Neural cell (in vitro differentiated cells): ENCODE measurements around the gene DCAF11. TPM values are rescaled to one million over a fixed set of nuclear protein-coding genes. Genes with fewer than 3 reads are reported as not detected.
"Not testable (repeated sequence)": the region's sequence is repeated elsewhere in the genome, so short reads cannot be mapped to it uniquely, and the experiment has no call there.

Experiments
- H2AFZ ChIP-seq: fragments of 200-600, 300-800 bp; sonication (generic), shearing (Covaris generic); 2 replicates; pipeline ENCODE4 v1.6.0; 2014; ENCODE audit warnings: low read depth, mild to moderate bottlenecking, antibody characterized with exemption, low read length, moderate library complexity
- H3F3A ChIP-seq: fragments of 200-600 bp; shearing (Covaris generic); 2 replicates; pipeline ENCODE4 v1.6.1; 2016; ENCODE audit warnings: mild to moderate bottlenecking, moderate library complexity, mixed read lengths, antibody characterized with exemption, low read length; ENCODE audit not compliant: insufficient read depth, poor library complexity, severe bottlenecking
- H3K27ac ChIP-seq: fragments of 200-600, 300-800 bp; sonication (generic), shearing (Covaris generic); 2 replicates; pipeline ENCODE4 v1.5.1; 2014; ENCODE audit warnings: mild to moderate bottlenecking, low read length, moderate library complexity
- H3K27me3 ChIP-seq: fragments of 300-800, 200-600 bp; sonication (generic), shearing (Covaris generic); 2 replicates; pipeline ENCODE4 v1.6.0; 2014; ENCODE audit warnings: mild to moderate bottlenecking, low read depth, low read length, moderate library complexity; ENCODE audit not compliant: insufficient read depth
- H3K36me3 ChIP-seq: fragments of 300-800, 200-600 bp; sonication (generic), shearing (Covaris generic); 2 replicates; pipeline ENCODE4 v1.5.1; 2014; ENCODE audit warnings: mild to moderate bottlenecking, antibody characterized with exemption, low read length, moderate library complexity; ENCODE audit not compliant: insufficient read depth
- H3K4me2 ChIP-seq: fragments of 300-800, 200-600 bp; sonication (generic), shearing (Covaris generic); 2 replicates; pipeline ENCODE4 v1.6.0; 2014; ENCODE audit warnings: mild to moderate bottlenecking, low read length
- H3K4me3 ChIP-seq: fragments of 300-800, 200-600 bp; sonication (generic), shearing (Covaris generic); 2 replicates; pipeline ENCODE4 v1.5.1; 2014; ENCODE audit warnings: mild to moderate bottlenecking, low read length, moderate library complexity
- H3K79me2 ChIP-seq: fragments of 200-600 bp; shearing (Covaris generic); replicated peaks from 2 replicates; pipeline ENCODE4 v1.6.0; 2014; ENCODE audit warnings: mild to moderate bottlenecking, low read length, moderate library complexity; ENCODE audit not compliant: insufficient read depth
- H3K9ac ChIP-seq: fragments of 300-800, 200-600 bp; sonication (generic), shearing (Covaris generic); 2 replicates; pipeline ENCODE4 v1.6.1; 2016; ENCODE audit warnings: mild to moderate bottlenecking, low read length, mixed read lengths
- H3K9me2 ChIP-seq: fragments of 200-600 bp; shearing (Covaris generic); 2 replicates; pipeline ENCODE4 v1.6.1; 2016; ENCODE audit warnings: mild to moderate bottlenecking, low read length, mixed read lengths; ENCODE audit not compliant: insufficient read depth
- H3K9me3 ChIP-seq: fragments of 200-600, 300-800 bp; sonication (generic), shearing (Covaris generic); 2 replicates; pipeline ENCODE4 v1.6.1; 2016; ENCODE audit warnings: mild to moderate bottlenecking, mixed run types, low read length, moderate library complexity, mixed read lengths
- H4K20me1 ChIP-seq: fragments of 200-600 bp; shearing (Covaris generic); 2 replicates; pipeline ENCODE4 v1.6.1; 2016; ENCODE audit warnings: mild to moderate bottlenecking, mixed run types; ENCODE audit not compliant: insufficient read depth
- EP300 ChIP-seq: fragments of 450-650 bp; conservative IDR thresholded peaks from 2 replicates; pipeline ENCODE4 v1.6.1; 2014; ENCODE audit warnings: antibody characterized with exemption, mild to moderate bottlenecking, moderate library complexity; ENCODE audit not compliant: poor library complexity, severe bottlenecking
- EZH2 ChIP-seq: fragments of 200-600, 300-800 bp; shearing (Covaris generic), sonication (generic); IDR thresholded peaks from 2 replicates; pipeline ENCODE4 v1.6.1; 2014; ENCODE audit warnings: antibody characterized with exemption, low read length, borderline replicate concordance, mild to moderate bottlenecking; ENCODE audit not compliant: insufficient read depth, poor library complexity, severe bottlenecking
- MXI1 ChIP-seq: fragments of 450-650 bp; conservative IDR thresholded peaks from 2 replicates; pipeline ENCODE4 v1.6.1; 2014; ENCODE audit warnings: antibody characterized with exemption, mild to moderate bottlenecking; ENCODE audit not compliant: poor library complexity, severe bottlenecking
- POLR2AphosphoS5 ChIP-seq: IDR thresholded peaks from 2 replicates; pipeline ENCODE4 v1.6.1; 2012
- RAD21 ChIP-seq: fragments of 450-650 bp; conservative IDR thresholded peaks from 2 replicates; pipeline ENCODE4 v1.6.1; 2014; ENCODE audit warnings: antibody characterized with exemption, mild to moderate bottlenecking, moderate library complexity
- SMC3 ChIP-seq: fragments of 450-650 bp; conservative IDR thresholded peaks from 2 replicates; pipeline ENCODE4 v1.6.1; 2014; ENCODE audit warnings: antibody characterized with exemption, mild to moderate bottlenecking, moderate library complexity; ENCODE audit not compliant: poor library complexity
- TAF1 ChIP-seq: IDR thresholded peaks from 2 replicates; pipeline ENCODE4 v1.6.1; 2012; ENCODE audit warnings: low read depth
- polyA plus RNA-seq: library from polyadenylated mRNA; depleted of rRNA; stranded (reverse); fragments of >200 nt; gene quantifications from 2 replicates; pipeline ENCODE4 v1.2.3, GENCODE V29; 2014
- TF ChIP-seq, protein P1 (sequence below): fragments of 450-650 bp; IDR thresholded peaks from 2 replicates; pipeline ENCODE4 v1.5.1; 2014; ENCODE audit warnings: antibody characterized with exemption, mild to moderate bottlenecking, moderate library complexity; ENCODE audit not compliant: poor library complexity, severe bottlenecking
- TF ChIP-seq, protein P2 (sequence below): IDR thresholded peaks from 2 replicates; pipeline ENCODE4 v1.6.1; 2012; ENCODE audit warnings: borderline replicate concordance

Gene DCAF11
- polyA plus RNA-seq, 1 donor from 2014 or later = 74.5 TPM

DNA sequence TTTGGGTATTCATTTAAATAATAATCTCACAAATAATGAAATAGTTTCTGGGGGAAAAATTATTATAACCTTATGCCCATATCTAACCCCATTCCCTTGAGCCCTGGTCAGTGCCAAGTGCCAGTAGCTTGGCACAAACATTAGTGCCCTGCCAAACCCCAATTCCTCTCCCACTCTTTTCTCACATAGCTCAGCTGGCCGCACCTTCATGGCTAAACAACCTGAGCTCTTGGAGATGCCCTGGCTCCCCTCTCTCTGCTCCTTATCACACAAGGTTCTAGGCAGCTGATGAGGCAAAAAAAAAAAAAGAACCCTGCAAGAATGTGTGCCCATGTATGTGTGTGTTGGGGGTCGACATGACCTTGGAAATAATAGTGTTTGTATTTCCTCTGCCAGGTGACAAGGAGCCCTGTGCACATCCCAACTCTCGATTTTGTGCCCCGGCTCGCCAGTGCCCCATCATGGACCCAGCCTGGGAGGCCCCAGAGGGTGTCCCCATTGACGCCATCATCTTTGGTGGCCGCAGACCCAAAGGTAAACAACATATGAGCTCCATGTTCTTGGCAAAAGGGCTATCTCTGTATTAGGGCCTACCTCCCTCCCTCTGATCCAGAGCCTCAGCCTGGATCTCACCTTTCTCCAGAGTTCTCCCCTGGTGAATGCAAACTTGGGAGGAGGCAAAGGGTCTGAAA lies 12.1 kb upstream of the DCAF11 start:
- Histone ChIP-seq H3K4me2 (no peak overlapping the region), H3K36me3 (no peaks in the 10 kb centered on the region)

DNA sequence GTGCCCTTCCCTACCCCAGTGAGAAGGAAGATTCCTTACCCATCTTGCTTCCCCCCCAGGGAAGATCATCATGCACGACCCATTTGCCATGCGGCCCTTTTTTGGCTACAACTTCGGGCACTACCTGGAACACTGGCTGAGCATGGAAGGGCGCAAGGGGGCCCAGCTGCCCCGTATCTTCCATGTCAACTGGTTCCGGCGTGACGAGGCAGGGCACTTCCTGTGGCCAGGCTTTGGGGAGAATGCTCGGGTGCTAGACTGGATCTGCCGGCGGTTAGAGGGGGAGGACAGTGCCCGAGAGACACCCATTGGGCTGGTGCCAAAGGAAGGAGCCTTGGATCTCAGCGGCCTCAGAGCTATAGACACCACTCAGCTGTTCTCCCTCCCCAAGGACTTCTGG lies 11.1 kb upstream of the DCAF11 start:
- no peaks in the 10 kb centered on the region for H3F3A ChIP-seq
- no peaks in the 10 kb centered on the region for H4K20me1 ChIP-seq
- H3K4me2 ChIP-seq = no peak overlapping the region
- H3K79me2 ChIP-seq = no peaks in the 10 kb centered on the region
- H3K4me3 ChIP-seq = no peak overlapping the region
- no peaks in the 10 kb centered on the region for H3K36me3 ChIP-seq
- no peak overlapping the region for H3K27ac ChIP-seq
- H3K9me3 ChIP-seq = no peaks in the 10 kb centered on the region
- no peaks in the 10 kb centered on the region for H3K9me2 ChIP-seq
- H2AFZ ChIP-seq = no peak overlapping the region
- no peak overlapping the region for H3K9ac ChIP-seq
- TF ChIP-seq EZH2 (no peak), SMC3 (no peak), MXI1 (no peak), RAD21 (no peak), EP300 (no peak), POLR2AphosphoS5 (no peak), TAF1 (no peak)
- TF ChIP-seq, protein P1, sequence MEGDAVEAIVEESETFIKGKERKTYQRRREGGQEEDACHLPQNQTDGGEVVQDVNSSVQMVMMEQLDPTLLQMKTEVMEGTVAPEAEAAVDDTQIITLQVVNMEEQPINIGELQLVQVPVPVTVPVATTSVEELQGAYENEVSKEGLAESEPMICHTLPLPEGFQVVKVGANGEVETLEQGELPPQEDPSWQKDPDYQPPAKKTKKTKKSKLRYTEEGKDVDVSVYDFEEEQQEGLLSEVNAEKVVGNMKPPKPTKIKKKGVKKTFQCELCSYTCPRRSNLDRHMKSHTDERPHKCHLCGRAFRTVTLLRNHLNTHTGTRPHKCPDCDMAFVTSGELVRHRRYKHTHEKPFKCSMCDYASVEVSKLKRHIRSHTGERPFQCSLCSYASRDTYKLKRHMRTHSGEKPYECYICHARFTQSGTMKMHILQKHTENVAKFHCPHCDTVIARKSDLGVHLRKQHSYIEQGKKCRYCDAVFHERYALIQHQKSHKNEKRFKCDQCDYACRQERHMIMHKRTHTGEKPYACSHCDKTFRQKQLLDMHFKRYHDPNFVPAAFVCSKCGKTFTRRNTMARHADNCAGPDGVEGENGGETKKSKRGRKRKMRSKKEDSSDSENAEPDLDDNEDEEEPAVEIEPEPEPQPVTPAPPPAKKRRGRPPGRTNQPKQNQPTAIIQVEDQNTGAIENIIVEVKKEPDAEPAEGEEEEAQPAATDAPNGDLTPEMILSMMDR = no peak
- TF ChIP-seq, protein P2, sequence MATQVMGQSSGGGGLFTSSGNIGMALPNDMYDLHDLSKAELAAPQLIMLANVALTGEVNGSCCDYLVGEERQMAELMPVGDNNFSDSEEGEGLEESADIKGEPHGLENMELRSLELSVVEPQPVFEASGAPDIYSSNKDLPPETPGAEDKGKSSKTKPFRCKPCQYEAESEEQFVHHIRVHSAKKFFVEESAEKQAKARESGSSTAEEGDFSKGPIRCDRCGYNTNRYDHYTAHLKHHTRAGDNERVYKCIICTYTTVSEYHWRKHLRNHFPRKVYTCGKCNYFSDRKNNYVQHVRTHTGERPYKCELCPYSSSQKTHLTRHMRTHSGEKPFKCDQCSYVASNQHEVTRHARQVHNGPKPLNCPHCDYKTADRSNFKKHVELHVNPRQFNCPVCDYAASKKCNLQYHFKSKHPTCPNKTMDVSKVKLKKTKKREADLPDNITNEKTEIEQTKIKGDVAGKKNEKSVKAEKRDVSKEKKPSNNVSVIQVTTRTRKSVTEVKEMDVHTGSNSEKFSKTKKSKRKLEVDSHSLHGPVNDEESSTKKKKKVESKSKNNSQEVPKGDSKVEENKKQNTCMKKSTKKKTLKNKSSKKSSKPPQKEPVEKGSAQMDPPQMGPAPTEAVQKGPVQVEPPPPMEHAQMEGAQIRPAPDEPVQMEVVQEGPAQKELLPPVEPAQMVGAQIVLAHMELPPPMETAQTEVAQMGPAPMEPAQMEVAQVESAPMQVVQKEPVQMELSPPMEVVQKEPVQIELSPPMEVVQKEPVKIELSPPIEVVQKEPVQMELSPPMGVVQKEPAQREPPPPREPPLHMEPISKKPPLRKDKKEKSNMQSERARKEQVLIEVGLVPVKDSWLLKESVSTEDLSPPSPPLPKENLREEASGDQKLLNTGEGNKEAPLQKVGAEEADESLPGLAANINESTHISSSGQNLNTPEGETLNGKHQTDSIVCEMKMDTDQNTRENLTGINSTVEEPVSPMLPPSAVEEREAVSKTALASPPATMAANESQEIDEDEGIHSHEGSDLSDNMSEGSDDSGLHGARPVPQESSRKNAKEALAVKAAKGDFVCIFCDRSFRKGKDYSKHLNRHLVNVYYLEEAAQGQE = no peak
- H3K27me3 ChIP-seq = no peaks in the 10 kb centered on the region

More for the DNA sequence above, 12.1 kb upstream of the DCAF11 start:
- H3K9me2 ChIP-seq = no peaks in the 10 kb centered on the region
- no peak overlapping the region for H3K9ac ChIP-seq
- H4K20me1 ChIP-seq = no peaks in the 10 kb centered on the region
- no peak overlapping the region for H3K27ac ChIP-seq
- no peaks in the 10 kb centered on the region for H3K9me3 ChIP-seq
- no peaks in the 10 kb centered on the region for H3F3A ChIP-seq
- no peak overlapping the region for H3K4me3 ChIP-seq
- H3K27me3 ChIP-seq = no peaks in the 10 kb centered on the region
- TF ChIP-seq SMC3 (no peak), RAD21 (no peak), POLR2AphosphoS5 (no peak), TAF1 (no peak), EZH2 (no peak), EP300 (no peak), MXI1 (no peak)
- TF ChIP-seq, protein P1 = no peak
- TF ChIP-seq, protein P2 = no peak
- H3K79me2 ChIP-seq = no peaks in the 10 kb centered on the region
- H2AFZ ChIP-seq = no peak overlapping the region

DNA sequence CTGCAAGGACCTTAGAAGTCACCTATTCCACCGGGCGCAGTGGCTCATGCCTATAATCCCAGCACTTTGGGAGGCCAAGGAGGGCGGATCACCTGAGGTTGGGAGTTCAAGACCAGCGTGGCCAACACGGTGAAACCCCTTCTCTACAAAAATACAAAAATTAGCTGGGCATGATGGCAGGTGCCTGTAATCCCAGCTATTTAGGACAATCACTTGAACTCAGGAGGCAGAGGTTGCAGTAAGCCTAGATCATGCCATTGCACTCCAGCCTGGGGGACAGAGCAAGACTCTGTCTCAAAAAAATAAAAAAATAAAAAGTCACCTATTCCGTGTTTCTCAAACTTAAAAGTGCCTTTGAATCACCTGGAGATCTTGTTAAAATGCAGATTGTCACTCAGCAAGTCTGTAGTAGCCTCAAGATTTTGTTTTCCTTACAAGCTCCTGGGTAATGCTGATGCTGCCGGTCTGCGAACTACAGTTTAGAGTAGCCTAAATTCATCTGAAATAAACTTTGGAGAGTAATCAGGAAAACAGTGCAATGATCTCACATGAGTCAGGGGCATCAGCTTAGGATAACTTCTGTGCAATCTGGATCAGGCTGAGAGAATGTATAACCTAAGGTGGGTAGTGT lies 8.9 kb upstream of the DCAF11 start:
- H3K9ac ChIP-seq, H3K4me2 ChIP-seq, H3F3A ChIP-seq, H4K20me1 ChIP-seq, H3K4me3 ChIP-seq, H2AFZ ChIP-seq, H3K9me3 ChIP-seq, H3K27me3 ChIP-seq, H3K79me2 ChIP-seq, H3K9me2 ChIP-seq, H3K36me3 ChIP-seq, H3K27ac ChIP-seq: not testable (repeated sequence)
